ENCODE data around the gene LCN9.

The LCN9 gene

DNA sequence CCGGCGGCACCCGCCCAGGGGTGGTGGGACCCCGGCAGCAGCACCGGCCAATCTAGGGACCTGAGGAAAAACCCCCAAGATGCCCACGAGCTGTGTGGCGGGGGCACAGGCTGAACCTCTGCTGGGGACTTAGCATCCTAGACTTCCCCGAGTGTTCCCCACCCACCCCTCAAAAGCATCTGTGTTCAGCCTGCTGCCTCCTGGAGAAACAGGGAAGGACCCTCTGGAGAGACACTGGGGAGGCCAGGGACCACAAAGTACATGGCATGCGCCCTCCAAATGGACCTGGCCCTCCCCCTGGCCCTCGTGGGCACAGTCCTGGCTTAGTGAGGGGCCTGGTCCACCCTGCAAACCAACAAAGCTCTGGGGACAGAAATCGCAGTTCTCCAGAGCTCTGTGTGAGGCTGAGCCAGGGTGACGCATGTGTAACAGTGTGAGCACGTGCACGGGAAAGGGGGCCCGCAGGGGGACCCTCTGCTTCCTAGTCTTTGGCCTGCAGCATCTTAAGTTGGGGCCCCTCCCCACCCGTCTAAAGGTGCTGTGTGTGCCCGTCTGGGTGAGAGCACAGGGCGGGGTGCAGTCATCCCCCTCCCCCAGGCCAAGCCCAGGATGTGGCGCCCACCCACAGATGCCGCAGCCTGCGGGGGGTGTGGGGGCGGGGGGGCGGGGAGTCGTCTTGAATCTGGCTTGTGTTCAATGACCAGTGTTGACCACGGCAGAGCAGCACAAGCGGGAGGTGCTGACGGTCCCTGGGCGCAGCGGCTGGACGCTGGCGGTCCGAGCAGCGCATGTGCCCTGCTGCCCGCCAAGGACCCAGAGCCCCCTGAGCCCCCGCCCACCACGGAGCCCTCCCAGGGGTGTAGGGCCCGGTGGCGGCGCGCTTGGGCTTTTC lies 38.2 kb downstream of the LCN9 start:
- DNase-seq, result no peak

DNA sequence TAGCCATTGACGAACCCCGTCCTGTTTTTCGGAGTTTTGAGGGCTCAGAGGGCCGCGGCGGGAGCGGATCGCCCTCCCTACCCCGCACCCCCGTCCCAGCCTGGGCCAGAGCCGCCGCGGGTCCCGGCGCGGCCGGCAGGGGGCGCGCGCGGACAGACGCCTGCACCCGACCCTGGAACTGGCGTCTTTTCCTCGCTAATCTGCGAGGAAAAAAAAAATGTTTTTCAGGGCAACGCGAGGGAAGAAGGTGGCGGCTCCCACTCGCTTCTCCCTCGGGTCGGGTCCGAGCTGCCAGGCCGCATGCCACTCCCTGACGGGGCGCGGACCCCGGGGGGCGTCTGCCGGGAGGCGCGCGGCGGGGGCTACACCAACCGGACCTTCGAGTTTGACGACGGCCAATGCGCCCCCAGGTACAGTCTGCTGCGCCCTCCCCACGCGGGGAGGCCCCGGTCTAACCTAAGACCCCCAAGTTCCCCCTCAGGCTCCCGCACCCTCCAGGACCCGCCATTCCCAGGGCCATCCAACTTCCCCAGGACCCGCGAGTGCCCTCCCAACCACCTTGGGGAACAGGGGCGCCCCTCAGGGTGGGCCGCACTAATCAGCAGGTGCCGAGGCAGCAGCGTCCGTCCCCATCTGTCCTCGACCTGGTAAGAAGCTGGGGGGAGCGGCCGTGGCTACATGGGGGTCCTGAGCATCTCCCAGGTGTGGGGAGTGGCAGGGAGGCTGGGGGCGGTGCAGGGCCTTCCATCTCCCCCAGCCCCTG lies 39.0 kb downstream of the LCN9 start, which contains the start of gene KCNT1:
Gene KCNT1, plus strand, starts transcription at position 227 of the 763 bp plus-strand sequence. Its CDS starts 74 bp downstream, at position 301.
- no peak for DNase-seq

DNA sequence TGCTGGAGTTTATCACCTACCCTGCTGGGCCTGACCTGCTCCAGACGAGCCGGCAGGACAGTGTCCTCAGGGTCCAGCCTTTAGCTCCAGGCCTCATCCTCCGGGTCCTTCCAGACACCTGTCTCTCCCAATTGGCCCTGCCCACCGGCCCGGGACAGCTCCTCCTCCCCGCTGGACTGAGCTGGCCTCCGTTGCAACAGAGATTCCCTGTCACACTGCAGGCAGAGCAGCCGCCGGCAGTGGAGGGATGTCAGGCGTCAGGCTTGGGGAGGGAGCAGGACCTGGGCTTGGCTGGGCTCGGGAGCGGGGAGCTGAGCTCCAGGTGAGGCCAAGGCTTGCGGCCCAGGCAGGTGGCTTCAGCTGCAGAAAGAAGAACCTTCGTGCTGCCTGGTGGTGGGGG lies 40.6 kb downstream of the LCN9 start:
- DNase-seq, result no peak

DNA sequence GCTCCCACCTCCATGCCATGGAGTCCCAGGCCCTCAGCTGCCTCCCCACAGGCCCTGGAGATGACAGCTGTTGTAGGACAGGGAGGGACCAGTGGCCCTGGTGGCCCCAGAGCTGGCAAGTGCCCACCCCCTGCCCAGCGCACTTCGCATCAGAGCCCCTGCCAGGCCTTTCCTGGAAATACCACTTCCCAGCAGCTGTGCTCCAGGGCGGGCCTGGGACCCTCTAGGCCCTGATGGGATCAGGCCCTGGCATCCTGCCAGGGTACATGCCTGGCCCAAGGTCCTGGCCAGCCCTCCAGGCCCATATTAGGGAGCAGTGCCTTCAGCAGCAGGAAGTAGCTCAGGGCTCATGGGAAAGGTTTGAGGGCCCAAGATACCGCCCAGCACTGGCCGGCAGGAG lies 41.4 kb downstream of the LCN9 start:
- DNase-seq, result no peak

DNA sequence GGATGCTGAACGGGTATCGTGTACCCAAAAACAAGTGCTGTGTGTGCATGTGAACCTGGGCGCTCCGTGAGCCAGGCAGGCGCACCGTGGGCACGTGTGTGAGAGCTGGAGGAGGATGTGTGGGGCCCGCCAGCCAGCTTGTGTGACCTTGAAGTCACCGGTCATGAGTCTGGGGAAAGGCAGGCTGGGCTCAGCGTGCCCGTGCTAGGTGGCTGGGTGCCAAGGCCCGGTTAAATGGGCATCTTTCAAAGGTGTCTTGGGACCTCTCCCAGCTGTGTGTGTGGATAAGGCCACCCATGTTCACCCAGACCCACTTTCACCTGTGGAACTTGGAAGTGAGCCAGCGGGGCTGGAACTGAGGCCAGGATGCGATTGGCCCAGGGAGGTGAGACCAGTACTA lies 42.3 kb downstream of the LCN9 start:
- no peak for DNase-seq

DNA sequence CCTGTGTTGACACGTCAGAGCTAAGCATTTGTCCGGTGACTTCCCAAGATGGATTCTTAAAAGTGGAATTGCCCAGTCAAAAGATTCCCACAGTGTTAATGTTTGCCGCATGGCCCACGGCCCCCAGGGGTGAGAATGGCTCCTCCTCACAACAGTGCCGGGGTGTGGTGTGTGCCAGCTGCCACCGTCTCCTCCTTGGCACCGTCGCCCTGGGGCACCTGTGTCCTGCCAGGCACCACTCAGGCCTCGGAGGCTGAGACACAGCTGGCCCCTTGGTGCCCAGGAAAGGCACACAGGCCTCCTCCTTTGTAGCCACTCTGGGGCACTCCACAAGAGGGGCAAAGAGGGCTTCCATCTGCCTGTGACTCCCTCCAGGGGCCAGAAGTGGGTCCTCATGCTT lies 43.2 kb downstream of the LCN9 start:
- no peak for DNase-seq

DNA sequence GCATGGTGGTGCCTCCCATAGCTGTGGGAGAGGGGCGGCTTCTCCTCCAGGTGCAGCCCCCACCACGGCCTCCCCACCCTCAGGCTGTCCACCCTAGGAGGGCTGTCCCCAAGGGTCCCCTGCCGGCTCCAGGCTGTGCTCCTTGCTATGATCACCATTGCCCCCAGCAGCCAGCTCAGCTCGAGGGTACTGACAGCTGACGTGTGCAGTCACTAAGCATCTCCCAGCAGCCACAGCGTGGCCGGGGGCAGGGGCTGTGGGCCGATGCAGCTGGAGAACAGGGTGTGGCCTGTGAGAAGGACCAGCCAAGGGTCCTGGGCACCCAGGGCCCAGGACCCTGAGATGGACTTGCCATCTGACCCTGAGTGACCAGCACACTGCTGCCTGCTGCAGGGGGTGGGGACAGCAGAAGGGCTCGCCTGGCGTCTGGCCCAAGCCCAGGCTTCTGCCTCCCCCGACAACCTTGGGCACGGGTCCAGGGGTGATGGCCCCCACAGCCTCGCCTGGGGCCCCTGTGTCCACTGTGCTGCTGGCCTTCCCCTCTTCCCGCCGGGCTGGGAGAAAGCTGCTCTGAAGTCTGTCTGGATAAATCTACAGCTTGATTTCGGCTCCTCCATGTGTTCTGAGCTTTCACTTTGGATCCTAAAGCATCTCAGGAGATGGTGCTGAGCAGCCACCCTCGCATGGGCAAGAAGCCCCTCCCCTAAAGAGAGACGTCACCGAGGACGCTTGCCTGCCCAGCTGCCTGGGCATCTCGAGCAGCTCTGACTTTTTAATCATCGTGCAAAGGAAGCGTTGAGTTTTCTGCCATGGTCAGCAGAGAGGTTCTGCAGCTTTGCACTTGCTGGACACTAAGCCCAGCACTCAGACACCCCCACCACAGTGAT lies 44.4 kb downstream of the LCN9 start:
- DNase-seq, result no peak

DNA sequence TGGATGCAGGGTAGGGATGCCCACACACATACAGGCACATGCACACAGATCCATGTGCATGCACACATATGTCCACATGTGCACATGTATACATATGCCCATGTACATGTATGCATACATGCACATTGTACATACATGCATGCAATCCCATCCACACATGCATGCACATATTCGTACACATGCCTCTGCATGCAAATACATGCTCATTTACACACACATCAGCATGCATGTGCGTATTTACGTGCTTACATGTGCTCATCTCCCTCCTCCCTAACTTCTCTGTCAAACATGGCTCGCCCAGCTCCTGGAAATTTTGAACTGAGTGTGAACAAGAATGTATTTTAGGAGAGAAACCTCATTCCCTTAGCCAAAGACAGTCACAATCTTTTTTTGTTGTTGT lies 45.1 kb downstream of the LCN9 start:
- no peak for DNase-seq

DNA sequence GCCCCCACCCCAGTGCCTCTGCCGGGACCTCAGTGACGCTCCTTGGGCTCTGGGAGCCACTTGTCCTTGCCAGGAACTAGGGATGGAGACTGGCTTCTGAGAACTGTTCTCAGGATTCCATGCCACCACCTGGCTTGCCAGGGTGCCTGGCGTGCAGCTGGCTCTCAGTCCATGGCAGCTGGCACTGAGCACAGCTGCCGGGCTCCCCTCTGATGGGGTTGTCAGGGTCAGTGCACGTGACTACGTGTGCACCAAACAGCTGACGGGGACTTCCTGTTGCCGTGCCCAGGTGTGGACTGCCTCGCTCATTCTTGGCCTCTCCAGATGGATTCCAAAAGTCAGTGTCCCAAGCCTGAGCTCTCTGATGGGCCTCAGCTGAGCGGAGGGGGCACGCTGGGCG lies 48.3 kb downstream of the LCN9 start:
- no peak for DNase-seq

DNA sequence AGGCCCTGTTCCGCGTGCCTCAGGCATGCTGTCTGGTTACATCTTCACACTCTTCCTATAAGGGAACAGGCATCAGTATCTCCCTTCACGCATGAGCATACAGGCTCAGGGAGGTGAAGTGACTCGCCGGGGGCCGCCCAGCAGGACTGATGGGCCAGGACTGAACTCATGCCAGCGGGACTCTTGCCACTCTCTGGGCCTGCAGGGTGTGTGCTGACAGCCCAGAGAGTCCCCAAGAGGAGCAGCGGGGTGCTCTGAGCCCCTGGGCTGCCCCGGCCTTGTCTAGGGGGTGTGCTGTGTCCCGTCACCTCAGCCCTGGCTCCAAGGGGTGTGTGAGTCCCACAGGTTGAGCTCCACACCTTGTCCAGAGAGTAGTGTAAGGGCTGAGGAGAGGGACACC lies 48.8 kb downstream of the LCN9 start:
- DNase-seq, result no peak

DNA sequence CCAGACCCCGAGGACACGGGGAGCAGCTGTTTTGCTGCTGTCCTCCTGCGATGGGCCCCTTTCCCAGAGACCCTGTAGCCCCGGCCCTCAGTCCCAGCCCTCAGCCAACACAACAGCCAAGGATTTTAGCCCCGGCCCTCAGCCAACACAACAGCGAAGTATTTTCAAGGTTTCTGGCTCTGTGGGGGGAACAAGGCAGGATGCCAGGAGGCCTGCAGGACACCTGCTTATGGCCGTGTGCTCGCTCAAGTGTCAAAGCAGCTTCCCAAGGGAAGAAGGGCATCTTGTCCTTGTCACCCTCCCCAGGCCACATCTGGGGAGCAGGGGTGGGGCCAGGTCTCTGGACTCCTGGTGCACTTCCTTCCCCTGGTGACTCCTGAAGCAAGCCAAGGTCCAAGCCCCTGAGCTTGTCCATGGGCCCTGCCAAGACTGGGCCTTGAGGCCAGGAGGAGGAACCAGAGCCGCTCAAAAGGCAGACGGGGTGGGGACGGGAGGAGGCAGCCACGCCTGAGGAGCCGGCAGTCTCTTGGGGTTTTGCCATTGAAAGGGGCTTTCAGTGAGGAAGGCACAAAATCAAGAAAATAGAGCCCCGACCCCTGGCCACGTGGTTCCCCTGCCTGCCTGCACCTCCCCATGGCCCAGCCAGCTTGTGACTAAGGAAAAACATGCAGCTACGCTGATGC lies 49.6 kb downstream of the LCN9 start:
- DNase-seq, result no peak

DNA sequence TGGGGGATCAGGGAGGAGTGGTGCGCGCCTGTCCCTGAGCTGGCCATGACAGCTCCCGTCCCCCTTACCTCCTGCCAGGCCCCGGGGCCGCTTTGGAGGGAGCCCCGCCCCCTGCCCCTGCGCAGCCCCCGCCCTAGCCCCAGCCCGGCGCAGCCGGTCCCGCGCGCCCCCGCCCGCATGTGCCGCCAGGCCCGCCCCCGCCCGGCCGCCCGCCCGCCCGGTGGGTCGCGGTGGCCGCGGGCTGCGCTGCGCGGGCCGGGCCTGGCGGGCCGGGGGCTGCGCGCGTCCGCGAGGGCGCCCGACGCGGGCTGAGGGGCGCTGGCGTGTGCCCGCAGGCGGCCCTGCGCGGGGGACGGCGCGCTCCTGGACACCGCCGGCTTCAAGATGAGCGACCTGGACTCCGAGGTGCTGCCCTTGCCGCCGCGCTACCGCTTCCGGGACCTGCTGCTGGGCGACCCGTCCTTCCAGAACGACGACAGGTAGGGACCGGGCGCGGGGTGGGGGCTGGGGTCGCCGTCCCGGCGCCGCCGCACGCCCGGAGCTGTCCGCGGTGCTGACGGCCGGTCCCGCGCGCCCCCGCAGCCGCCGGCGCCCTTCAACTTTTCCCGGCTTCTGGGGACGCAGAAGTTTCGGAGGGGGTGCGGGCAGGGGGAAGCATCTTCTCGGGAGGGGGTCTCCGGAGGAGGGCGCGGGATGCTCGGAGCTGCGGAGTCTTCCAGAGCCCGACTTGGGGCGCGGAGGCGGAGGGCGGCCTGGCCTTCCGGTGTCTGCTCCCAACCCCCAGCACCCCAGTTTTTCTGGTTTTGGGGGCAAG lies 51.3 kb downstream of the LCN9 start:
- no peak for DNase-seq

DNA sequence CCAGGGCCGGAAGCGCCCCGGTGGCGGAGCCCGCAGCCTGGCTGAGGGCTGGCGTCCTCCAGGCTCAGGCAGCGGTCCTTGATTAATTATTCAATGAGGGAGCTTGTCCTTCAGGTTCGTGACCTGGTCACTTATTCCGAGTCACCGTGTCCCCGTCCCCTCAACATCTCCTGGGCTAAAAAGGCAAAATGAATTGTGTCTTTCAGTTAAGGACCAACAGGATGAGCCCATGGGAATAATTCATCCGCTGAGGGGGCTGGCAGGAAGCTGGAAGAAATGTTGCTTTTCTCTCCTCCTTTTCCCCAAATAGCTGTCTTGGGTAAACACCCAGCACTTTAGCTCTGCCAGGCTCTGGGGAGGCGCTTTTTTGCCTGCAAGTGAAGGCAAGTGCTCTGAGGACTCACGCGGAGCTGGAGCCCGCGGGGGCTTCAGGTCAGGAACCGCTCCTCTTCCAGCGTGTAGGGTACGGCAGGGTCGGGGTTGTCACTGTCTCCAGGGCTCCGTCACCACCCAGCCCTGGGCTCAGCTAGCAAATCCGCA lies 52.0 kb downstream of the LCN9 start:
- DNase-seq, result no peak

DNA sequence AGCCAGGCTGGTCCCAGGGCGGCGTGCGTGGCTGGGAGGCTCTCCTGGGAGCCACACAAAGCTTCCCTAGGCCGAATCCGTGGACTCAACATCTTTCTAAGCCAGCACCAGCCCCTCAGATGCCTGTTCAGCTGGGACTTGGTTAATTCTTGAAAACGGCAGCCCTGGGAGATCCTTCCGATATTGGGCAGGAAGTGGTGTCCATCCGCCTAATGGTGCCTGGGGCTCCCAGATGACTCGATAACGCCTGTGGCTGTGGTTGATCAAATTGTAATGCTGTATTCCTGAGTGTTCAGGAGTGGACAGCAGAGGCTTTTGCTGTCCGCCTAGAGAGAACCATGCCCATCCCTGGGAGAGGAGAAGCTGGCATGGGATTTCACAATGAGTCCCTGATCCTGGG lies 52.9 kb downstream of the LCN9 start:
- no peak for DNase-seq
